GM10847 (cell line): ENCODE results near the gene CALHM2.

Experiments
- POLR2A ChIP-seq: IDR thresholded peaks from 2 replicates; pipeline ENCODE4 v1.6.1; 2011; ENCODE audit not compliant: insufficient read length; ENCODE audit errors: extremely low read depth

Gene CALHM2

DNA sequence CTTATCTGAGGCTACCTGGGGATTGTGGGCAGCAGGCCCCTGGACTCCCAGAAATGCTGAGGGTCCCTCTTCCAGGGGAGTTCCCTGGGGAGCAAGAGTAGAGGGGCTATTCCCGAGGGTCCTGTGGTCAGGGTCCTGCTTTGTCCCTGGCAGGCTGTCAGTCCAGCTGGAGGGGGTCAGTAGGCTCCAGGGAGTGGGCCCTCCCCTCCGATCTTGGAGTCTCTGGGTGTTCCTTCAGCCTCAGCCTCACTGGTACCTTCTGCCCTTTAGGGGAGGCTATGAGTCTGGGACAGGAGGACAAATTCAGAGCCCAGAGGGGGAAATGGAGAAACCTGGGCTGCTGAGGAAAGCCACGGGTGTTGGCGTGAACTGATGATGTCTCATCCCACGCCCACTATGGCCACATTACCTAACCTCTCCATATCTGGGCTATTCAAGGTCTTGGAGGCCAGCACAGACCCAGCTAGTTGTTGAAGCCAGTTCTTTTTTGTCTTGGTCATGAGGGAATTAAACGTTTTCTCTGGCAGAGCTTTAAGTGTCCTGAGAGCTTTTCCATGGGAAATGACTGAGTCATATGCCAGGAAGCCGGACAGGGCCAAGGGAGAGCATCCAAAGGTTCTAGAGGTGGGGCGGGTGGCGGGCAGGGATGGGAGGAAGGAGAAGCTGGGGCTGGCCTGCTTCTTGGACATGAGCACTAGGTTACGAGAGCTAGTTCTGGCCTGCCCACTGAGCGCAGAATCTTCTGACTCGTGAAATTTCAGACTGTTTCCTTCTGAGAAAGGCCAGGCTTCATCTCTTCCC, 6.2 kb downstream of the CALHM2 start:
- TF ChIP-seq POLR2A: no peak

DNA sequence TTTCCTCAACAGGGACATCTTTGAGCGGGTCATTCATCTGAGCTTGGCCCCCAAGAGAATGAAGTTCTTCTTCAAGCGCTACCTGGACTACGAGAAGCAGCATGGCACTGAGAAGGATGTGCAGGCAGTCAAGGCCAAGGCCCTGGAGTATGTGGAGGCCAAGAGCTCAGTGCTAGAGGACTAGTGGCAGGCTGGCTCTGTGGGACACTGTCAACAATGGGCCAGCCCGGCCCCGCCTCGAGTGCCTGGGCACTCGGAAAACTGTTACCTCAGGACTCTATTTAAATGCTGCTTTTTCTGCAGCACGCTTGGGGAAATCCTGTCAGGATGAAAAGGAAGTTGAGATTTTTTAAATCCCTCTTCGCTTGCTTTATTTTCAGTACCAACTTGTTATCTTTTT, 6.8 kb downstream of the CALHM2 start:
- TF ChIP-seq POLR2A: no peak

DNA sequence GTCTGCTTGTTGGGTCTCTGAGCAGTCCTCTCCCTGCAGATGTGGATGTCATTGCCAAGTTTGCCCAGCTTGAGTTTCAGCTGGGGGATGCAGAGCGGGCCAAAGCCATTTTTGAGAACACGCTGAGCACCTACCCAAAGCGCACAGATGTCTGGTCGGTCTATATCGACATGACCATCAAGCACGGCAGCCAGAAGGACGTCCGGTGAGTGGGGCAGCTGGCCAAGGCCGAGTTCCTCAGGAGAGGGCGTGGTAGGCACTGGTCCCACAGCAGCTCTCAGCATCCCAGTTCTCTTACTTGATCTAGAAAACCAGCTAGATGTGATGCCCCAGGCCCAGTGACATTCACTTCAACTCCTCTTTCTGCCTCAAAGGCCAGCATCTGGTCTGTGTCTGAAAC, 7.7 kb downstream of the CALHM2 start:
- no peak for TF ChIP-seq POLR2A

DNA sequence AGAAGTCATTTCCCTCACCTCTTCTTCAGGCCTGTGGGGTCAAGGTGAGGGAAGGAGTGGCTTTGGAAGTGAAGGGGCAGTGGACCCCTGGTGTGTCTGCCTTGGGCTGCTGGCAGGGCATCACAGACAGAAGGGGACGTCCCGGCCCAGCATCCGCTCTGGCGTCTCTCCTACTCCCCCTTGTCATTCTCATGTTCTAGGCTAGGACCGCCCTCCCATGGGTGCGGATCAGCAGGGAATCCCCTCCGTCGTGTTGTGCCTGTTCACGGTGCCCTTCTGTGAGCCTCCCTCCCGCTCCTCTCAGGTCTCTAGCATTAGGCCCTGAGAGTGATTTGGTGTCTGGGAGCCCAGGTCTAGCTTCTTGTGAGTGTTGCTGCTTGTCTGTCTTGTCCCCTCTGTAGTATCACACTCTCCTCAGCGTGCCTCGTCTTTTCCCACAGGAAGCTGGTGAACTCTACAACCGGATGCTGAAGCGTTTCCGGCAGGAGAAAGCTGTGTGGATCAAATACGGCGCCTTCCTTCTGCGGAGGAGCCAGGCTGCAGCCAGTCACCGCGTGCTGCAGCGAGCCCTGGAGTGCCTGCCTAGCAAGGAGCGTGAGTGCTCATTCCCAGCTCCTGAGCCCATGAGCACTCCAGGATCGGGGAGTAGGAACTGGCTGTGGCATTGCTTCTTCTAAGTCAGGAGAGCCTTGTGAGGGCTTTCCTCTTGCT, 8.5 kb downstream of the CALHM2 start:
- TF ChIP-seq POLR2A: no peak

DNA sequence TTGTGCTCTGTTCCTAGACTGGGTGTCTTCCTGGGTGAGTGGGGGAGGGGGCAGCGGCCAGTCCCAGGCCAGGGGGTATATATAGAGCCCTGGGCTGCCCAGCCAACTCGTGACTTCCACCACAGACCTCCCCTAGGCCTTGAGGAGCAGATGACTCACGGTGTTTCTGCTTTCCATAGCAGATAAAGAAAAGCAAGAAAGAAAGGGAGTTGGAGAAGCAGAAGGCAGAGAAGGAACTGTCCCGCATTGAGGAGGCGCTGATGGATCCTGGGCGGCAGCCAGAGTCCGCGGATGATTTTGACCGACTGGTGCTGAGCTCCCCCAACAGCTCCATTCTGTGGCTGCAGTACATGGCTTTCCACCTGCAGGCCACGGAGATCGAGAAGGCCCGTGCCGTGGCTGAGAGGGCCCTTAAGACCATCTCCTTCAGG, 10.1 kb downstream of the CALHM2 start:
- no peak for TF ChIP-seq POLR2A

DNA sequence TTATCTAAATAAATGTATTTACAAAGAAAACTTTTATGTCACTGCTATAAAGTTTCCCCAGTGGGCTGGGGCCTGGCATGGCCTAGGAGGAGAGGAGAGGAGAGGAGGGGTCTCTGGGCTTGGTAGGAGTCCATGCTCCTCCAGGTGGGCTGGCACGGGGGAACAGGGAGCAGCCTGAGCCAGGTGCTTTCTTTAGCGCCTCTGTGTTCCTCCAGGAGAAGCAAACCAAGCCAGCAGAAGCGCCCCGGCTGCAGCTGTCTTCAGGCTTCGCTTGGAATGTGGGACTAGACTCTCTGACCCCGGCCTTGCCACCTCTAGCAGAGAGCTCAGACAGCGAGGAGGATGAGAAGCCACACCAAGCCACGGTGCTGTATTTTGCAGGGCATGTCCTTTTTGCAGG, 10.6 kb downstream of the CALHM2 start:
- no peak for TF ChIP-seq POLR2A

DNA sequence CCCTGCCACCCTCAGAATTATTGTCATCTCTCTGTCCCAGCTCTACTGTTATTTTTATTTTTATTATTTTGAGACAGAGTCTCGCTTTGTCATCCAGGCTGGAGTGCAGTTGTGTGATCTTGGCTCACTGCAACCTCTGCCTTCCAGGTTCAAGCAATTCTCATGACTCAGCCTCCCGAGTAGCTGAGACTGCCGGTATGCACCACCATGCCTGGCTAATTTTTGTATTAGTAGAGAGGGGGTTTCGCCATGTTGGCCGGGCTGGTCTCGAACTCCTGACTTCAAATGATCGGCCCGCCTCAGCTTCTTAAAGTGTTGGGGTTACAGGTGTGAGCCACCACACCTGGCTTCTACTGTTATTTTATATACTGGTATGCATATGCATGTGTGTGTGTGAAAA, 11.0 kb downstream of the CALHM2 start:
- TF ChIP-seq POLR2A: no peak

DNA sequence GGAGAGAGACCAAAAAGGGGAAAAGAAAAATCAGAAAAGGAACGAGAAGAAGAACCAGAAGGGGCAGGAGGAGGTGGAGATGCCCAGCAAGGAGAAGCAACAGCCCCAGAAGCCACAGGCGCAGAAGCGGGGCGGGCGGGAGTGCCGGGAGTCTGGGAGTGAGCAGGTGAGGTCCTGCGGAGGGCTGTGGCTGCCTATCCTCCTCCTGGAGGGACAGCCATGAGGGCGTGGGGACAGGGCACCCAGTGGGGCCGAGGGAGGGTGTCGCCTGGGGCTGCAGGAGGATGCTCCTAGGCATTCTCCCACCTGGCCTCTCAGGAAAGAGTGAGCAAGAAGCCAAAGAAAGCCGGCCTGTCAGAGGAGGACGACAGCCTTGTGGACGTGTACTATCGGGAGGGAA, 11.8 kb downstream of the CALHM2 start:
- no peak for TF ChIP-seq POLR2A

DNA sequence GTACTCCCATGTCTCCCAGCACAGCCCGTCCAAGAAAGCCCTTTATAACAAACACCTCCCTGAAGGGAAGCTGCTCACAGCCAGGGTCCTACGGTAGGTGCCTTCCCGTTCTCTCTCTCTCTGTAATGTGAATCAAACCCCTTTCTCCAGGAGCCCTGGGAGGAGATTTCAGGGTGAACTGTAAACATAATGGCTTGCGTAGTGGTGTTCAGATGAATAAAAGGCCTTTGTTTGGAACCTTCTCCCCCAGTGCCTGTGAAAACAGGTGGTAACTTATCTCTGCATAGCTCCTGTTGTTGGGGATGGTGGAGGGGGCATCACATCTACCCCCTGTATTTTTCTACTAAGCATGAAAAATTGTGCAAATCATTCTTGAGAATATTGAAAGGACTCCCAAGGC, 12.4 kb downstream of the CALHM2 start:
- TF ChIP-seq POLR2A: no peak

DNA sequence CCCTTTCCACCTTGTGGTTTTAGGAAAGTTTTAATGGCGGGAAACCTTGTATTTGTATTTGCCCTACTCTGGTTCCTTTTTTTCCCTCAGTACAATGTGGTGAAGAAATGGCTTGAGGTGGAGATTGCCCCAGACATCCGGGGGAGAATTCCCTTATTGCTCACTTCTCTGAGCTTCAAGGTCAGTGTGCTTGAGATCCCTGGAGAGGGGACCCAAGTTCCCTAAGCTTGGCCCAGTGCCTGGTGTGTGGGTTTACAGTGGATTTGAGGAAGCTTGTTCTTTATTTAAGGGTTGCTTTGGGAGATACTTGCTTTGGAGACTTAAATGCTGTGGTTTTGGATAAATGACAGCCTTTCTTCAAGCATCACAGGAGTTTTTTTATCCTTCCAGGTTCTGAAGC, 18.3 kb downstream of the CALHM2 start:
- no peak for TF ChIP-seq POLR2A

DNA sequence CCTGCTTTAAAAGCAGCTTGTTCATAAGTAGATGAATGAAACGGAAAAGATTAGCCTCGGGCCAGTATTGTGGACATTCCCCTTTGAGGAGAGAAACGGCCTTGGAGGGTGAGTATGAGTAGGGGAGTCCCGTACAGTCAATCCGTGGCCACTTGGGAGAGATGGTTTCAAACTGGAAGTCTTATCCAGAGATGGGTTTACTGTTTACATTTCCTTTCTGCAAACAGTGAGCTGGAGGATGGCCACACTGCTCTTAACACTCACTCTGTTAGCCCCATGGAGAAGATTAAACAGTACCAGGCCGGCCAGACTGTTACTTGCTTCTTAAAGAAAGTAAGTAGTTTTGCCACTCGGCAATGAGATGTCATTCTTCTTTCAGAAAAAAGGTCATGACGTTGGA, 20.3 kb downstream of the CALHM2 start:
- no peak for TF ChIP-seq POLR2A

DNA sequence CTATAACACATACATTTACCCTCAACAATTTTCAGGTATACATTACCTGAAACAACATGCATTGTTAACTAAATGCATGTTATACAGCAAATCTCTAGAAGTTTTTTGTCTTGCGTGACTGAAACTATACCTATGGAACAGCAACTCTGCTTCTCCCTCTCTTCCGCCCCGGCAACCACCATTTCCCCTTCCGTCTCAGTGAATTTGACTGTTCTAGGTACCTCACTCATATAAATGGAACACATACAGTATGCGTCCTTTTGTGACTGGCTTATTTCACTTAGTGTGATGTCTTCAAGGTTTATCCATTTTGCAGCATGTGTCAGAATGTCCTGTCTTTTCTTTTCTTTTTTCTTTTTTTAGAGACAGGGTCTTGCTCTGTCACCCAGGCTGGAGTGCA, 22.5 kb downstream of the CALHM2 start:
- no peak for TF ChIP-seq POLR2A

DNA sequence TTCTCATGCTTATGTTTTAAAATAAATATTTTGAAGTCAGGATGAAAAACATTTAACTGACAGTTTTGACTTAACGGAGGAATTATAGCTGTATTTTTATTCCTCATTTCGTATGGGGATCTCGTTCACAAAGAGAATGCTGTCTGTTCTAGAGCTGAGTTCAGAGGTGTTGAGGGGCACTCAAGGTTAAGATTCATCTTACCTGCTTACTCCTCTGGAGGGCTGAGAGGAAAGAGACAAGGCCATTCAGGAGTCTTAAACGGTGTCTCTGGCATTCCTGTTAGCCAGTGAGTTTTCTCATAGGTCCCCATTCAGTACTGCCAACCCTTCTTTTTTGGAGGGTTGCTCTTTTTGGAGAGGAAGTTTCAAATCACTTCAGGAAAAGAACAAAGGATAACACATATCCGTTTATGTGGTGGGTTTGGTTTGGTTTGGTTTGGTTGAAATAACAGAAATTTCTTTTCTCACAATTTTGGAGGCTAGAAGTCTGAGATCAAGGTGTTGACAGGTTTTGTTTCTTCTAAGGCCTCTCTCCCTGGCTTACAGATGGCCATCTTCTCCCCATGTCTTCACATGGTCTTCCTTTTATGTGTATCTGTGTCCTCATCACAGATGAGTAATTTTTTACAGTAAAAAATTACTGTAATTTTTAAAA, 23.1 kb downstream of the CALHM2 start:
- TF ChIP-seq POLR2A: no peak

DNA sequence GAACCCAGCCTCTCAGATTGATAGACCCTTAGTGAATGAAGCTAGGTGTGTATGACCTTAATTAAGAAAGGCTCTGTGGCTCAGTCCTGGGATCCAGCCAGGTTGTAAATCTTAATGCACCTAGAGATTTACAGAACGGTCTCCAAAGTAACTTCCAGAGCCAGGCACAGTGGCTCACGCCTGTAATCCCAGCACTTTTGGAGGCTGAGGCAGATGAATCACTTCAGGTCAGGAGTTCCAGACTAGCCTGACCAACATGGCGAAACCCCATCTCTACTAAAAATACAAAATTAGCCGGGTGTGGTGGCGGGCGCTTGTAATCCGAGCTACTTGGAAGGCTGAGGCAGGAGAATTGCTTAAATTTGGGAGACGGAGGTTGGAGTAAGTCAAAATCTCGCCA, 24.3 kb downstream of the CALHM2 start:
- no peak for TF ChIP-seq POLR2A

DNA sequence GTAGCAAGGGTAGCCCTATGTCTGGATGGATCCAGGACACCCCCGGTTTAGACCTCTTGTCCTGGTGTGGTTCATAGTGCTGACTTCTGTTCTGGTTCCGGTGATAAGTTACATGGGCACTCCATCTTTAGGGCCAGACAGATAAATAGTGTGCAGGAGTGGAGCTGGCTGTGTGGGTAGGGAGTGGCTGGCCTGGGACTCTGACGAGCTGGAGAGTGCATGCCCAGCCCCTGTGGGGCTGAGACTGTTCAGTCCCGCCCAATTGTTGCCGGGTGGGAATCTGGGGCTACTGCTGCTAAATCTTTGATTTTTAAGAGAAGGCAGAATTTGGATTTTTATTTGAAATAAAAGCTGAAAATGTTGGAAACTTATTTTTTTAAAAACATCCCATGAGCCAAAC, 28.4 kb downstream of the CALHM2 start:
- no peak for TF ChIP-seq POLR2A

DNA sequence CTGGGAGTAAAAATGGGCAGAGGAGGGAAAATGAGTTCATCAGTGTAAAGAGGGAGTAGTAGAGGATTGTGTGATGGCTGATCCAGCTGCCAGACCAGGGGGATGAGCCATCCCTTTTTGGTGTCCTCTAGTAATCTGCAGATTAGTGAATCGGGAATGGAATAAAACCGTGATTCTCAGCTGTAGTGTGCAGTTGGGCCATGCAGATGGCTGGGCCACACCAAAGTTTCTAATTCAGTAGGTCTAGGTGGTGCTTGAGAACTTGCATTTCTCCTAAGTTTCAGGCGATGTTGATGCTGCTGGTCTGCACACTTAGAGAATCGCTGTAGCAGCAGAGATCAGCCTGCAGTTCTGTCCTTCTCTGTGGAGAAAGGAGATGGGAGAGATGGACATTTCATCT, 33.1 kb downstream of the CALHM2 start:
- no peak for TF ChIP-seq POLR2A

DNA sequence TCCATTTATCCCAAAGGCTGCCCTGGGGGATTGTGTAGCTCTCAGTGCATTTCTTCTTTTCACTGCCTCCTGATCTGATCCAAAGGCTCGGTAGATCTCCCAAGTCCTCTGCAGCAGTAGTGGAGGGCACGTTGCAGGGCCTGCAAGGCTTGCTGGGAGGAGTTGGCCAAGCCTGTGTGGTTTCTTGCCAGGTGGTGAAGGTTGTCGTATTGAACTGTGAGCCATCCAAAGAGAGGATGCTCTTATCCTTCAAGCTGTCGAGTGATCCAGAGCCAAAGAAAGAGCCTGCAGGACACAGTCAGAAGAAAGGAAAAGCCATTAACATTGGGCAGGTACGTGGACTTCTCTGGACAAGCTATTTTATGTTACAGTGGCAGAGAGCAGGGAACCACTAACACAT, 34.6 kb downstream of the CALHM2 start:
- TF ChIP-seq POLR2A: no peak
